IPS-18a (cell line): Measurements from ENCODE around the gene ABO.
"Not testable (repeated sequence)": the region's sequence is repeated elsewhere in the genome, so short reads cannot be mapped to it uniquely, and the experiment has no call there.

Experiments
- H3K27ac ChIP-seq: one replicate; pipeline ENCODE4 v1.5.1; 2013; ENCODE audit warnings: low read length
- H3K27me3 ChIP-seq: one replicate; pipeline ENCODE4 v1.6.1; 2013; ENCODE audit warnings: mild to moderate bottlenecking, low read length; ENCODE audit not compliant: control insufficient read depth, insufficient read depth
- H3K36me3 ChIP-seq: one replicate; pipeline ENCODE4 v1.6.1; 2013; ENCODE audit warnings: low read depth, low read length; ENCODE audit not compliant: control insufficient read depth
- H3K4me1 ChIP-seq: one replicate; pipeline ENCODE4 v1.6.1; 2013; ENCODE audit warnings: low read depth, low read length; ENCODE audit not compliant: control insufficient read depth
- H3K4me3 ChIP-seq: one replicate; pipeline ENCODE4 v1.5.1; 2013; ENCODE audit warnings: low read length
- H3K9ac ChIP-seq: one replicate; pipeline ENCODE4 v1.6.1; 2013; ENCODE audit warnings: mild to moderate bottlenecking, low read length, moderate library complexity
- H3K9me3 ChIP-seq: one replicate; pipeline ENCODE4 v1.6.1; 2013; ENCODE audit warnings: low read depth, low read length; ENCODE audit not compliant: control insufficient read depth

The ABO gene

GRCh38 chr9:133210202-133210532 lies 64.8 kb downstream of the ABO start:
- H3K9ac ChIP-seq: no peak overlapping the region
- H3K27me3 ChIP-seq: peaks cover 23% of the 10 kb centered on the region
- no peaks in the 10 kb centered on the region for H3K36me3 ChIP-seq
- H3K4me1 ChIP-seq: no peaks in the 10 kb centered on the region
- no peak overlapping the region for H3K4me3 ChIP-seq
- H3K9me3 ChIP-seq: no peaks in the 10 kb centered on the region
- H3K27ac ChIP-seq: no peak overlapping the region

GRCh38 chr9:133209327-133210201 lies 65.4 kb downstream of the ABO start:
- H3K9me3 ChIP-seq, H3K36me3 ChIP-seq, H3K9ac ChIP-seq, H3K4me1 ChIP-seq, H3K27ac ChIP-seq, H3K4me3 ChIP-seq: not testable (repeated sequence)
- H3K27me3 ChIP-seq: peaks cover 23% of the 10 kb centered on the region

- H3K4me1 ChIP-seq, H3K36me3 ChIP-seq, H3K4me3 ChIP-seq, H3K9me3 ChIP-seq, H3K9ac ChIP-seq, H3K27ac ChIP-seq: not testable (repeated sequence)
- peaks cover 23% of the 10 kb centered on the region for H3K27me3 ChIP-seq
Observed at GRCh38 chr9:133208880-133209300, 66.1 kb downstream of the ABO start, which contains the start of gene OBP2B. Gene OBP2B (minus strand): TSS chr9:133209250. CDS start chr9:133209199, 51 bp downstream.

- H3K9me3 ChIP-seq, H3K4me3 ChIP-seq, H3K27ac ChIP-seq, H3K36me3 ChIP-seq, H3K9ac ChIP-seq, H3K4me1 ChIP-seq: not testable (repeated sequence)
- peaks cover 23% of the 10 kb centered on the region for H3K27me3 ChIP-seq
Observed at GRCh38 chr9:133208171-133208879, 66.7 kb downstream of the ABO start.

- Histone ChIP-seq H3K27me3 (peaks cover 27% of the 10 kb centered on the region), H3K4me3 (no peak overlapping the region), H3K9ac (no peak overlapping the region)
Observed at GRCh38 chr9:133207540-133208170, 67.3 kb downstream of the ABO start.

GRCh38 chr9:133207021-133207531 lies 67.9 kb downstream of the ABO start:
- Histone ChIP-seq H3K27ac (no peak overlapping the region), H3K27me3 (peaks cover 30% of the 10 kb centered on the region), H3K4me1 (no peaks in the 10 kb centered on the region), H3K9me3 (no peaks in the 10 kb centered on the region), H3K4me3 (no peak overlapping the region), H3K36me3 (no peaks in the 10 kb centered on the region), H3K9ac (no peak overlapping the region)

More at GRCh38 chr9:133207540-133208170, 67.3 kb downstream of the ABO start:
- H3K36me3 ChIP-seq: no peaks in the 10 kb centered on the region
- H3K4me1 ChIP-seq: no peaks in the 10 kb centered on the region
- no peak overlapping the region for H3K27ac ChIP-seq
- no peaks in the 10 kb centered on the region for H3K9me3 ChIP-seq

GRCh38 chr9:133205996-133206931 lies 68.7 kb downstream of the ABO start:
- Histone ChIP-seq H3K9me3 (no peaks in the 10 kb centered on the region), H3K9ac (no peak overlapping the region), H3K27ac (no peak overlapping the region), H3K4me3 (no peak overlapping the region), H3K36me3 (no peaks in the 10 kb centered on the region), H3K27me3 (peaks cover 29% of the 10 kb centered on the region), H3K4me1 (no peaks in the 10 kb centered on the region)

GRCh38 chr9:133205481-133205887 lies 69.5 kb downstream of the ABO start:
- H3K9me3 ChIP-seq, H3K4me3 ChIP-seq, H3K4me1 ChIP-seq, H3K9ac ChIP-seq, H3K36me3 ChIP-seq, H3K27ac ChIP-seq: not testable (repeated sequence)
- peaks cover 27% of the 10 kb centered on the region for H3K27me3 ChIP-seq
